ENCODE measurements around the gene THAP4. TPM values are rescaled to one million over a fixed set of nuclear protein-coding genes. Genes with fewer than 3 reads are reported as not detected.

Gene THAP4
- total RNA-seq, 2 donors from 2014 or later = 44.4 to 59.0 TPM

DNA sequence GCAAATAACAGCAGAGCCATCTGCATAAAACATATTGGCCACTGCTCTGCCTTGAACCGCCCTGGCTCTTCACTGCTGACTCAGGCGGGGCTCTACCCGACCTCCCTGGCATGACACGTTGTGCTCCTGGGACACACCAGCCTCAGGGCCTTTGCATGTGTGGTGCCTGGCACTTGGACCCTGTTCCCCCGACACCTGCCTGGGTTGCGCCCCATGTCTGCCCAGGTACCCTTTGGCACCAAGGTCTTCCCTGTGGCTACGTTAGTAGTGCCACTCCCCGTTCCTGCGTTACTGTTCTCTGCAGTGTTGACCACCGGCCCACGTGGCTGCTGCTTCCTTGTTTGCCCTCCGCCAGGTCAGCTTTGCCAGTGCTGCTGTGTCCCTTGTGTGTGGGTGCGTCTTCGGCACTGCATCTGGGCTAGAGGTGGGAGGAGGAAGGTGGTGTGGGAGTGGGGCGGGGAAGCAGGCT lies 20.9 kb upstream of the THAP4 start:
- no peak overlapping the region for H3K27ac ChIP-seq
- DNase-seq (no peak), ATAC-seq (no peak)
- 93 to 94% methylated on average over 8 to 14 of the region's 15 CpGs for WGBS, 2 donors
- H3K27me3 ChIP-seq = no peaks in the 10 kb centered on the region
- no peaks in the 10 kb centered on the region for H3K9me3 ChIP-seq
- H3K4me3 ChIP-seq = no peak overlapping the region
- no peak for TF ChIP-seq POLR2A (IDR thresholded peaks at IDR 0.05)
- TF ChIP-seq, protein P1, sequence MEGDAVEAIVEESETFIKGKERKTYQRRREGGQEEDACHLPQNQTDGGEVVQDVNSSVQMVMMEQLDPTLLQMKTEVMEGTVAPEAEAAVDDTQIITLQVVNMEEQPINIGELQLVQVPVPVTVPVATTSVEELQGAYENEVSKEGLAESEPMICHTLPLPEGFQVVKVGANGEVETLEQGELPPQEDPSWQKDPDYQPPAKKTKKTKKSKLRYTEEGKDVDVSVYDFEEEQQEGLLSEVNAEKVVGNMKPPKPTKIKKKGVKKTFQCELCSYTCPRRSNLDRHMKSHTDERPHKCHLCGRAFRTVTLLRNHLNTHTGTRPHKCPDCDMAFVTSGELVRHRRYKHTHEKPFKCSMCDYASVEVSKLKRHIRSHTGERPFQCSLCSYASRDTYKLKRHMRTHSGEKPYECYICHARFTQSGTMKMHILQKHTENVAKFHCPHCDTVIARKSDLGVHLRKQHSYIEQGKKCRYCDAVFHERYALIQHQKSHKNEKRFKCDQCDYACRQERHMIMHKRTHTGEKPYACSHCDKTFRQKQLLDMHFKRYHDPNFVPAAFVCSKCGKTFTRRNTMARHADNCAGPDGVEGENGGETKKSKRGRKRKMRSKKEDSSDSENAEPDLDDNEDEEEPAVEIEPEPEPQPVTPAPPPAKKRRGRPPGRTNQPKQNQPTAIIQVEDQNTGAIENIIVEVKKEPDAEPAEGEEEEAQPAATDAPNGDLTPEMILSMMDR (IDR thresholded peaks at IDR 0.05) = no peak
- peaks cover 23% of the 10 kb centered on the region for H3K4me1 ChIP-seq
- intact Hi-C loops (cut with DNase I) = no loop called here
- peaks cover 9 to 10% of the 10 kb centered on the region in 2 donors for H3K36me3 ChIP-seq (replicated peaks in 1 of 2; ENCODE audit: insufficient read depth in 1 of 2, low read depth in 2 of 2)

DNA sequence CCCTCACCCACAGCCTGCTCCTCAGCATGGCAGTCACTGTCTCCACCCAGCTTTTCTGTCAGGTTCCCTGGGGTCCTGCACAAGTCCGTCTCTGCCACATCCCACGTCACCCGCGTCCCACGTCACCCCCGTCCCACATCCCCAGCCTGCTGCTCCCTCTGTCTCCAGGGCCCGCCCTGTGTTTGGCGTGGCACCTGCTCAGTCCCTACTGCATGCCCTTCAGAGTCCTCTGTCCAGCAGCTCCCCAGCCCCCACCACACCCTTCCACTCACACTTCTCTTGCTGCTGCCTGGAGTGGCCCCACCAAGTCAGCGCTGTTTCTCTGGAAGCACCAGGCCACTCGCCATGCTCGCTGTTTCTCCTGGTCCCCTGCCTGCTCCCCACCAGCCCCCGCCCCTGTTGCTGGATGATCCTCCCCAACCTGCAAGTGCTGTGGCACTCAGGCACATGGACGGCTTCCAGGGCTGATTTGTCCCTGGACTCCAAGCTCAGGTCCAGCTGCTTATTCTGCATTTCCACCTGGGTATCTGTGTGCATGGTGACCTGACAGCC lies 19.3 kb upstream of the THAP4 start:
- no peak for TF ChIP-seq POLR2A (IDR thresholded peaks at IDR 0.05)
- TF ChIP-seq, protein P1 (IDR thresholded peaks at IDR 0.05) = no peak
- no peak for DNase-seq
- no peak for ATAC-seq
- peaks cover 19% of the 10 kb centered on the region for H3K4me1 ChIP-seq
- intact Hi-C loops (cut with DNase I) = no loop called here
- H3K27ac ChIP-seq = no peak overlapping the region
- H3K9me3 ChIP-seq = no peaks in the 10 kb centered on the region
- H3K4me3 ChIP-seq = no peak overlapping the region
- no peaks in the 10 kb centered on the region for H3K27me3 ChIP-seq
- H3K36me3 ChIP-seq (replicated peaks in 1 of 2; ENCODE audit: insufficient read depth in 1 of 2, low read depth in 2 of 2) = peaks cover 9 to 14% of the 10 kb centered on the region in 2 donors
- 93 to 94% methylated on average over 10 to 13 of the region's 13 CpGs for WGBS, 2 donors

DNA sequence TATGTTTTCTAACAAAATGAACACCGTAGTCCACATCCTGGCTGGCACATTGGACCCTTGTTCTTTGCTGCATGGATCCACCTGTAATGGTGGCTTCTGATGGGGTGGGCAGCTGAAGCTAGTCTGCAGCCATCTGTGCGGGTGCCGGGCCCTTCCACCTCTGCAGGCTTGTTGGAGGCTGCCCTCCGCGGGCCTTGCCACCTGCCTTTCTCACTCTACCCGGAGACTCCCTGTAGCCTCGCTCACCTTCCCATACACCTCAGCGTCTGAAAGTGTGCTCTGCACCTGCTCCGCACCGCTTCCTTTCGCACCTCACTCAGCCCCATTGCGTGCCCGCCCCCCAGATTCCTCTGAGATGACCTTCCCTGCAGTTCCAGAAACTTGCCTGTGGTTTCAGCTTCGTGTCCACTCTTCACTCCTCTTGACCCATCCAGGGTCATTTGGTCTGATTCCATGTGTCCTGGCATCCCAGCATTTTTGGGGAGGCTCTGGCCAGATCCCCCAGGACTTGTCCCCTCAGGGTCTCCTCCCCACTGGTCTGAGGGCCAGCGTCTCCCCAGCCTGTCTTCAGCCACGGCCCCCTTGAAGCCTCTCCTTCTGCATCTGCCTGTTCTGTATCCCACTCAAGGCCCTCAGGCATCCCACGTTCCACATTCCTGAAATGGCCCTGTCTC lies 18.7 kb upstream of the THAP4 start:
- ATAC-seq (no peak), DNase-seq (no peak)
- Histone ChIP-seq H3K36me3 (replicated peaks in 1 of 2; ENCODE audit: insufficient read depth in 1 of 2, low read depth in 2 of 2) (peaks cover 9 to 14% of the 10 kb centered on the region in 2 donors), H3K27ac (no peak overlapping the region), H3K27me3 (no peaks in the 10 kb centered on the region), H3K9me3 (no peaks in the 10 kb centered on the region), H3K4me3 (no peak overlapping the region), H3K4me1 (peaks cover 13% of the 10 kb centered on the region)
- whole genome bisulfite sequencing, 2 donors = 89 to 96% methylated on average over 16 of the region's 17 CpGs
- TF ChIP-seq, protein P1 (IDR thresholded peaks at IDR 0.05) = no peak
- TF ChIP-seq POLR2A (IDR thresholded peaks at IDR 0.05) = no peak
- intact Hi-C loops (cut with DNase I) = no loop called here

DNA sequence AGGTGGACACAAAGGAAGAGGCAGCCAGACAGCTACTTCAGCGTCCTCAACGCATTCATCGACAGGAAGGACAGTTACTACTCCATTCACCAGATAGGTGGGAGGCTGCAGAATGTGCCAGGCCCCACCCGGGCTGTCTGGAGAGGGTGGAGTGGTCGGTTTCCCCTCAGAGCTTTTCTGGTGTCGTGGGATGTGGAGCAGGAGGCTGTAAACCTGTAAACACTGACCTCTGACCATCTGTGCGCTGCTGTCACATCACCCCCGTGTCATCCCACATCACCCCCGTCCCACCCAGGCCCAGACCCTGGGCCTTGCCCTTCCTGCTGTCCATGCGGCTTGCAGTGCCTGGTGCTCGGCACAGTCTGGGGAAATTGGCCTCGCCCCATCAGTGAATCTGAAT lies 17.6 kb upstream of the THAP4 start:
- ATAC-seq (no peak), DNase-seq (no peak)
- Histone ChIP-seq H3K27me3 (no peaks in the 10 kb centered on the region), H3K36me3 (replicated peaks in 1 of 2; ENCODE audit: insufficient read depth in 1 of 2, low read depth in 2 of 2) (peaks cover 9 to 14% of the 10 kb centered on the region in 2 donors), H3K4me3 (no peak overlapping the region), H3K9me3 (no peaks in the 10 kb centered on the region), H3K27ac (no peak overlapping the region), H3K4me1 (peaks cover 8% of the 10 kb centered on the region)
- intact Hi-C loops (cut with DNase I) = no loop called here
- 92 to 93% methylated on average over 12 of the region's 12 CpGs for WGBS, 2 donors
- TF ChIP-seq, protein P1 (IDR thresholded peaks at IDR 0.05) = no peak
- TF ChIP-seq POLR2A (IDR thresholded peaks at IDR 0.05) = no peak

Measured in body of pancreas (tissue), 4 donors.